HAP-1 (cell line): ENCODE data around the gene CADM4.

Source experiments
- DNase-seq, 2 experiments: peaks; one replicate each; pipeline ENCODE4 v3.0.0-alpha.2; 2016 to 2020; ENCODE audit warnings: low spot score in 2 of 2
- H3K27me3 ChIP-seq: fragments of 250-450 bp; sonication (Bioruptor Pico); 2 replicates; pipeline ENCODE4 v1.5.1; 2020; ENCODE audit warnings: low read depth, mild to moderate bottlenecking, moderate library complexity
- H3K36me3 ChIP-seq: fragments of 250-450 bp; sonication (Bioruptor Pico); replicated peaks from 2 replicates; pipeline ENCODE4 v1.5.1; 2020; ENCODE audit warnings: mild to moderate bottlenecking
- H3K4me1 ChIP-seq: fragments of 250-450 bp; sonication (Bioruptor Pico); 2 replicates; pipeline ENCODE4 v1.5.1; 2020; ENCODE audit warnings: mild to moderate bottlenecking
- H3K4me3 ChIP-seq: fragments of 250-450 bp; sonication (Bioruptor Pico); 2 replicates; pipeline ENCODE4 v1.5.1; 2020; ENCODE audit warnings: mild to moderate bottlenecking, moderate library complexity
- H3K9me3 ChIP-seq: fragments of 250-450 bp; sonication (Bioruptor Pico); 2 replicates; pipeline ENCODE4 v1.5.1; 2020; ENCODE audit warnings: mild to moderate bottlenecking, moderate library complexity
- in situ Hi-C: fragments of 300-500 bp; cut with MboI; formaldehyde crosslinking; loops from 3 replicates; pipeline ENCODE4 v1.14.3; 2020; ENCODE audit warnings: low sequenced_read_pairs, inconsistent platforms, mixed read lengths

CADM4 gene

DNA sequence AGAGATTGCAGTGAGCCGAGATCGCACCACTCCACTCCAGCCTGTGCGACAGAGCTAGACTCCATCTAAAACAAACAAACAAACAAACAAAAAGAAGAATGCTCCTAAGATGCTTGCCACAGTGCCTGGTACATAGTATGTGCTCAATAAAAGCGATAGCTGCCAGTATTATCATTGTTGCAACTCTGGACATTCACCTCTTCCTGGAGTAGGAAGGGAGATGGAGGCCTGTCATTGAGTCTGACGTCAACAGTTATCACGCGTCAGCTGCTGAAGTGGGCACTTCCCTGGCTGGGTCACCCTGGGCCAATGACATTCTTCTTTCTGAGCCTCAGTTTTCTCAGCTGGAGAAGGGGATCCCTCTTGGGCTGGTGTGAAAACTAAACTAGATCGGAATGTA lies 34.5 kb upstream of the CADM4 start:
- no peaks in the 10 kb centered on the region for H3K36me3 ChIP-seq
- no peaks in the 10 kb centered on the region for H3K27me3 ChIP-seq
- in situ Hi-C loops, result no loop called here
- no peak overlapping the region for H3K4me3 ChIP-seq
- peaks cover 6% of the 10 kb centered on the region; the same call in 1 of the 2 replicates for H3K4me1 ChIP-seq
- no peak for DNase-seq
- no peaks in the 10 kb centered on the region for H3K9me3 ChIP-seq

DNA sequence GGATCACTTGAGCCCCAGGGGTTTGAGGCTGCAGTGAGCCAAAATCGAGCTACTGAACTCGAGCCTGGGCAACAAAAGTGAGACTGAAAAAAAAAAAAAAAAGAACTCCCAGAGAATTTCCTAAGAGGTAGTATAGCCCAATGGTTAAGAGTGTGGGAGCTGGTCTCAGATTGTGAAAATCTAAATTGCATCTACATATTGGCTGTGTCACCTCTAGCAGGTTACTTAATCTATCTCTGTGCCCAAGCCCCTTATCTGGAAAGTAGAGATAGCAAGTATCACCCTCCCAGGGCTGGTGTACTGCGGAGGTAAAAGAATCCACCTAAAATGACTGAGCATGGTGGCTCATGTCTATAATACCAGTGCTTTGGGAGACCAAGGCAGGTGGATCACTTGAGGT lies 34.0 kb upstream of the CADM4 start:
- DNase-seq, result no peak
- in situ Hi-C loops, result no loop called here
- Histone ChIP-seq H3K4me1 (peaks cover 6% of the 10 kb centered on the region), H3K36me3 (no peaks in the 10 kb centered on the region), H3K9me3 (no peaks in the 10 kb centered on the region), H3K4me3 (no peak overlapping the region), H3K27me3 (no peaks in the 10 kb centered on the region)

DNA sequence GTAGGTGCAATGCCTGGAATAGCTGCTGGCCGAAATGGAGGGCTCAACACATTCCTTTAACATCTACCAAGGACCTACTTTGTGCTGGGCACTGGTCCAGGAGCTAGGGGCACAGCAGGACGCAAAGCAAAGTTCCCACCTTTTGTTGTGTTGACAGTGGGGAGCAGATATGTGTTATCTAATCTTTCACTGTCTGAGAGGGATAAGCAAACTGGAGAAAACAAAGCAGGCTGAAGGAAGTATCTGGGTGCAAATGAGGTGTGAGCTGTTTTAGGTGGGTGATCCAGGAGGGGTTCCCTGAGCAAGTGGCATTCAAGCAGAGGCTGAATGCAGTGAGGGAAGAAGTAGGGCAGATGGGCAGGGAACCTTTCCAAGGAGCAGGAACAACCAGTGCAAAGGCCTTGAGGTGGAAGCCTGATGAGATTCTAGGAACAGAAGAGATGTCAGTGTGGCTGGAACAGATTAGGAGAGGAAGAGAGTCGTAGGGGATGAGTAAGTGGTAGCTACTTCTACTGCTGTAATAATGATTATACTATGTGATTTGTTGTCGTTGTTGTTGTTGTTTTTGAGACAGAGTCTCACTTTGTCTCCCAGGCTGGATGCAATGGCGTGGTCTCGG lies 32.5 kb upstream of the CADM4 start:
- Histone ChIP-seq H3K27me3 (no peaks in the 10 kb centered on the region), H3K36me3 (no peaks in the 10 kb centered on the region; the same call in 1 of the 2 replicates), H3K4me3 (no peak overlapping the region), H3K9me3 (no peaks in the 10 kb centered on the region), H3K4me1 (peaks cover 13% of the 10 kb centered on the region)
- no peak for DNase-seq
- in situ Hi-C loops, result no loop called here

DNA sequence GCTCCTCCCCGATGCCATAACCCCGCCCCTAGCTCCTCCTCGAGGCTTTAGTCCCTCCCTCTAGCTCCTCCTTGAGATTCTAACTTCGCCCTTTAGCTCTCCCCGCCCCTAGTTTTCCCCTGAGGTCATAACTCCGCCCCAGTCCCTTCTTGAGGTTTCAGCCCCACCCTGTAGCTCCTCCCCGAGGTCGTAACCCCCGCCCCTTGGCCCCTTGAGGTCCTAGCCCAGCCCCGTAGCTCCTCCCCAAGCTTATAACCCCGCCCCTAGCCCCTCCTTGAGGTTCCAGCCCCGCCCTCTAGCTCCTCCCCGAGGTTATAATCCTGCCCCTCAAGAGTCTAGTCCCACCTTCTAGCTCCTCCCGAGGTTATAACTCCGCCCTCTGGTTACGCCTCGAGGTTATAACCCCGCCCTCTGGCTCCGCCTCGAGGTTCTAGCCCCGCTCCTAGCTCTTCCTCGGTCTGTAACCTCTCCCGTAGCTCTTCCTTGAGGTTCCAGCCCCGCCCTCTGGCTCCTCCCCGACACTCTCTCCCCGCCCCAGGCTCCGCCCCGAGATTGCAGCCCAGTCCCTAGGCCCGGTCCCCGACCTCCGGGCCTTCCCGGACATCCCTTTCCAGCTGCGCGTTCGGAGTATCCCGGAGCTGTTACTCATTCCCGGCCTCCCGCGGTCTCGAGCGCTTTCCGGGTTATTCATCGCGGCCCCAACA lies 28.9 kb upstream of the CADM4 start:
- Histone ChIP-seq H3K9me3 (no peaks in the 10 kb centered on the region), H3K4me3 (peak overlapping the region; percentile 44), H3K27me3 (no peaks in the 10 kb centered on the region), H3K36me3 (no peaks in the 10 kb centered on the region; the same call in 1 of the 2 replicates), H3K4me1 (peaks cover 13% of the 10 kb centered on the region)
- in situ Hi-C loops, result no loop called here
- DNase-seq, result peak; percentile 99

DNA sequence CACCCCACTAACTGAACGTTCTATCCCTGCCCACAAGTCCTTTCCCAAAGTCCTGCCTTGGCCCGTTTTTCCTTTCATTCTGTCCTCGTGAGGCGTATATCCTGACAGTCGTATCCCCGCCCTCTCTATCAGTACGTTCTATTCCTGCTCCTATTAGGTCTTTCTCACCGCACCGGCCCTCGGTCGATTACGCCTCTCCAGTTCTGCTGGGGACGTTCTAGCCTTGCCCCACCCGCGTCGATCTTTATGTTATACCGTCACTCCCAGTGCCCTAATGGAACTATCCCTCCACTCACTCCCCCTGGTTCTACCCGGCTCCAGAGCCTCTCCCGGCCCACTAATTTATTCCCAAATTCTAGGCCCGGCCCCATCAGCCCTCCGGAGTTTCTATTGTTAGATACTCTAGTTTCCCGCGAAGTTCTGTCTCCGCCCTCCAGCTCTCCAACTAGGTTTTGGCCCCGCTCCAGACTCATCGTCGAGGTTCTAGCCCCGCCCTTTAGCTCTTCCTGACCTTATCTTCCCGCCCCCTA lies 28.3 kb upstream of the CADM4 start:
- Histone ChIP-seq H3K4me1 (peaks cover 13% of the 10 kb centered on the region), H3K4me3 (peak overlapping the region; percentile 33), H3K36me3 (no peaks in the 10 kb centered on the region; the same call in 1 of the 2 replicates), H3K9me3 (no peaks in the 10 kb centered on the region), H3K27me3 (no peaks in the 10 kb centered on the region)
- in situ Hi-C loops, result no loop called here
- peak in 1 of 2 experiments; percentile 96 for DNase-seq

DNA sequence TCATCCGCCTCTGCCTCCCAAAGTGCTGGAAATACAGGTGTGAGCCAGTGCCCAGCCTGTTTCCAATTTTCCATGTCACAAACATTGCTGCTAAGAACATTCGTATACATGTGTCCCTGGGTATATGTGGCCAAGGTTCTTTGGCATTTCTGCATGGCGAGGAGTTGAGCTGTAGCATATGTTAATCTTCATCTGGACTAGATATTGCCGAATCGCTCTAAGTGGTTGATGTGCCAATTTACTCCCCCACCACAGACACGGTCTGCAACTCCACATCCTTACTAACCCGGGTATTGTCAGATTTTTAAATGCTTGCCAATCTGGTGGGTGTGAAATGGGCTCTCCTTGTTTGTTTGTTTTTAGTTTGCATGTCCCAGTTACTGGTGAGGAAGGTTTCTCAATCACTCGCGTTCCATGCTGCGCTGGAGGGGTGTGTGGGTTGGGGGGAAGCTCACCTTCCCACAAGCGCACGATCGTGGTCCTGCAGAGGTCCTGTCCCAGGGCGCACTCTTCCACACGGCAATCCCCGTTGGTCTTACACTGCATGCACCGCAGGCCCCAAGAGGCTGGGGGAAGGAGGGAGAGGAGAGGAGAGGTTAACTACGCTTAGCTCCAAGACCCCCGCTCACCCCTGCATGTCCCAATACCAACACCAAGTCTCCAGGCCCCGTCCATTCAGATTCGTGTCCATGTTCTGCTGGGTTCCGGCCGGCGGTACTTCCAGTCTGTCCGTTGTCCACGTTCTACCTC lies 27.7 kb upstream of the CADM4 start:
- in situ Hi-C loops, result no loop called here
- H3K9me3 ChIP-seq, result no peaks in the 10 kb centered on the region
- peaks cover 13% of the 10 kb centered on the region for H3K4me1 ChIP-seq
- no peaks in the 10 kb centered on the region for H3K27me3 ChIP-seq
- H3K36me3 ChIP-seq, result no peaks in the 10 kb centered on the region; the same call in 1 of the 2 replicates
- DNase-seq, result peak in 1 of 2 experiments; percentile 12
- H3K4me3 ChIP-seq, result peak overlapping the region; percentile 33

DNA sequence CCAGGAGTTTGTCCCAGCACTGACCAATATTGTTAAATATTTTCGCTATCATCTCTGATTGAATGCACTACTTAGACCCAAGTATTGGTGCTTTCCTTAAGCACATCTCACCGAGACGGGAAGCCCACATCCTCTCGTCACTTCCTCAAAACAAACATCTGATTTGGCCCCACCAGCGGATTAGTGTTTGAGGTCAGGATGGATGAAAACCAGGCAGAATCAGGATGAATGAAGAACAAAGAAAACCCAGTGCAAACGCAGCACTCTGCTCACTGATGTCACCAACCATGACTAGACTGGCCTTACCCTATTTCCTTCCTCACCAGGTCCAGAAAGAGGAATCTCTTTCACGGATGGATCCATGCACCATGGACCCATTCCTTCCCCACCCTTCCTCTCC lies 24.4 kb upstream of the CADM4 start:
- H3K4me3 ChIP-seq, result no peak overlapping the region
- in situ Hi-C loops, result no loop called here
- no peaks in the 10 kb centered on the region for H3K9me3 ChIP-seq
- H3K4me1 ChIP-seq, result peaks cover 7% of the 10 kb centered on the region
- H3K36me3 ChIP-seq, result no peaks in the 10 kb centered on the region; the same call in 1 of the 2 replicates
- no peaks in the 10 kb centered on the region for H3K27me3 ChIP-seq
- DNase-seq, result no peak

DNA sequence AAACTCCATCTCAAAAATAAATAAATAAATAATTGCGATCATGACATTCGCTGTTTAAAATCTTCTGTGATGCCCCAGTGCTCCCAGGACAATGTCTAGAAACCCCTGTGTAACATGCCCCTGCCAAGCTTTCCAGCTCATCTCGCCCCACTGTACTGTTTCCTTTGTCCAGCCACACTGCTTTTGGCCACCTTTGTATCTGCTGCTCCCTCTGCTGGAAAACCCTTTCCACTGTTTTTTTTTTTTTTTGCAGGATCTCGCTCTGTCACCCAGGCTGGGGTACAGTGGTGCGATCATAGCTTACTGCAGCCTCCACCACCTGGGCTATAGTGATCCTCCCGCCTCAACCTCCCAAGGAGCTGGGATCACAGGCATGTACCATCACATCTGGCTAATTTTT lies 22.8 kb upstream of the CADM4 start:
- H3K9me3 ChIP-seq, result no peaks in the 10 kb centered on the region
- in situ Hi-C loops, result no loop called here
- peaks cover 2% of the 10 kb centered on the region for H3K4me1 ChIP-seq
- no peaks in the 10 kb centered on the region; the same call in 1 of the 2 replicates for H3K36me3 ChIP-seq
- no peaks in the 10 kb centered on the region for H3K27me3 ChIP-seq
- peak in 1 of 2 experiments; percentile 32 for DNase-seq
- no peak overlapping the region for H3K4me3 ChIP-seq

DNA sequence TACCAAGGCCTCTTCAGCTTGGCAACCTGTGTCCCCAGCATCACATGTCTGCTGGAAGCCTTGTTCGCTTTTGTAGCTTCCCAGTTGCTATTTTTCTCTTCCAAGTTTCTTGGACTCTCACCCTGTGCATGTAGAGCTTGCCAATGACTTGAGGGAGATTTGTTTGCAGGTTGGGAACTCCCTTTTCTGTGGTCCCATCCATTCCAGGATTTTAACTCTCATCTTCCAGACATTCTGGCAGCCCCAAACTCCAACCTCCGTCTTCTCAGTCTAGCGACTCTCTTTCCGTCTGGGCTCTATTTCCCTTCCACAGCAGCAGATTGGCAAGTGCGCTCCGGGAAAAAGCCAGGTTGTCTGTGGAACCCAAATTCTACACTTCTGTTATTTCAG lies 21.3 kb upstream of the CADM4 start:
- H3K36me3 ChIP-seq, result peaks cover 3% of the 10 kb centered on the region; the same call in 1 of the 2 replicates
- H3K27me3 ChIP-seq, result no peaks in the 10 kb centered on the region
- H3K9me3 ChIP-seq, result no peaks in the 10 kb centered on the region
- in situ Hi-C loops, result no loop called here
- H3K4me1 ChIP-seq, result no peaks in the 10 kb centered on the region
- no peak overlapping the region for H3K4me3 ChIP-seq
- DNase-seq, result no peak

DNA sequence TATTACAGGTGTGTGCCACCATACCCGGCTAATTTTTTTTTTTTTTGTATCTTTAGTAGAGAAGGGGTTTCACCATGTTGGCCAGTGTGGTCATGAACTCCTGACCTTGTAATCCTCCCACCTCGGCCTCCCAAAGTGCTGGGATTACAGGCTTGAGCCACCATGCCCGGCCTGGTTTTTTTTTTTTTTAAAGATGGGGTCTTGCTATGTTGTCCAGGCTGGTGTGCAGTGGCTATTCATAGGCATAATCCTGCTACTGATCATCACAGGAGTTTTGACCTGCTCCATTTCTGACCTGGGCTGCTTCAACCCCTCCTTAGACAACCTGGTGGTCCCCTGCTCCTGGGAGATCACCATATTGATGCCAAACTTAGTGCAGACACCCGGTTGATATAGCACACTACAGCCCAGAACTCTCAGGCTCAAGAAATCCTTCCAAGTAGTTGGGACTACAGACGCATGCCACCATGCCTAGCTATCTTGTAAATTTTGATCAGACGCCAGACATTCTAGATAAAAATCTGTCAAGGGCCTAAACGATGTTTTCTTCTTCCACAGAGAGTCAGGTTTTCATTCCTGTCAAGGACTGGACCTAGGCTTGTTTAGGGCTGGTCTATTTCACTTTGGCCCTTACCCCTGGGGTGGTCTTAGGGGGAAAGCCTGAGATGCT lies 20.8 kb upstream of the CADM4 start:
- peaks cover 3% of the 10 kb centered on the region; the same call in 1 of the 2 replicates for H3K36me3 ChIP-seq
- H3K9me3 ChIP-seq, result no peaks in the 10 kb centered on the region
- no peaks in the 10 kb centered on the region for H3K27me3 ChIP-seq
- in situ Hi-C loops, result no loop called here
- H3K4me1 ChIP-seq, result no peaks in the 10 kb centered on the region
- H3K4me3 ChIP-seq, result no peak overlapping the region
- no peak for DNase-seq

DNA sequence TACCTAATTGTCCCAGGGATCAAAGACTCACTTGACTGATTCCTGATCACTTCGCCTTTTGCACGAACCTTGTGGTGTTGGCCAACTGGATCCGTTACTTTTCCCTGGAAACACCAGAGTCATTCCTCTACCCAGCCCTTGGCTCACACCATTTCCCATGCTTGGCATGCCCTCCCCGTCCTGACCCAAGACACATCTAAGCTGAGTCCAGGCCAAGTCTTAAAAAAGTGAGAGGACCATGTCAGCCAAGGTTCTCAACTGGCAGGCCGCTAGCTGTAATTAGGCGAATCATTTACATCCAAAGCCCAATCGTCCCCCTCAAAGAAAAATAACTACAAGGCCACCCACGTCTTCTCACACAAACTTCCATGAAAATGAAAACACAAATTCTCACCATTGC lies 18.8 kb upstream of the CADM4 start:
- Histone ChIP-seq H3K36me3 (peaks cover 3% of the 10 kb centered on the region; the same call in 1 of the 2 replicates), H3K27me3 (no peaks in the 10 kb centered on the region), H3K4me1 (no peaks in the 10 kb centered on the region), H3K4me3 (no peak overlapping the region), H3K9me3 (no peaks in the 10 kb centered on the region)
- in situ Hi-C loops, result loop anchor here (10.0 kb wide), 1 partner anchor 214 kb away; no protein-coding TSS in a partner anchor
- no peak for DNase-seq

DNA sequence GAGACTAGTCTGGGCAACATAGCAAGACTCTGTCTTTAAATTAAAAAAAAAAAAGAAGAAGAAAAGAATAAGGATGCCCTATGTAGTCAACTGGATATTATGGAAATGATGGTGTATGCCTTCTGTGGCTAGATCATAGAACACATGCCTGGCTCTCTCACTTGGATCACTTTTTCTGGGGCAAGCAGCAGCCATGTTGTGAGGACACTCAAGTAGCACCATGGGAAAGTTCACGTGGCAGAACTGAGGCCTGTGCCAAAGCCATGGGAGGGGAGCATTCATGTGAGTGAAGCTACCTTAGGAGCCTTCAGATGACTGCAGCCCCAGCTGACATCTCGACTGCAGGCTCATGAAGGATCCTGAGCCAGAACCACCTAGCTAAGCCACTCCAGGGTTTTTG lies 18.4 kb upstream of the CADM4 start:
- H3K36me3 ChIP-seq, result peaks cover 4% of the 10 kb centered on the region; the same call in 1 of the 2 replicates
- in situ Hi-C loops, result loop anchor here (10.0 kb wide), 1 partner anchor 213 kb away; no protein-coding TSS in a partner anchor

DNA sequence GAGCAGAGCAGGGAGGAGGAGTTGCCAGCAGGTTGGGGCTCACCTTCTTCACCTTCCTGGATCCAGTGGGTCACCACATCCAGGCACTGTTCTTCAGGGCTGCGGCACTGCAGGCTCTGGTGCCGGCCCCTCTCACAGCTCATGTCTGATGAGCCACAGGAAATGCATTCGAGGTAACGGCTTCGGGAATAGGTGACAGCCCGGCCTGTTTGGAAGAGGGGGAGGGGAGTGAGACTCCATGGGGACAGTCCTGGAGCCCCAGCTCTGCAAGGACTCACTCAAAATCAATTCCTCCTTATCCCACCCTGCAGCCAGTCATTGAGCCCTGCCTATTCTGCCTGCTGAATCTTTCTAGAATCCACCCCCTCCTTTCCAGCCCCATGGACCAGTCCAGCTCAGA lies 16.8 kb upstream of the CADM4 start:
- Histone ChIP-seq H3K4me1 (no peaks in the 10 kb centered on the region; the same call in 1 of the 2 replicates), H3K4me3 (no peak overlapping the region), H3K9me3 (no peaks in the 10 kb centered on the region), H3K27me3 (no peaks in the 10 kb centered on the region), H3K36me3 (peaks cover 10% of the 10 kb centered on the region; the same call in 1 of the 2 replicates)
- in situ Hi-C loops, result loop anchor here (10.0 kb wide), 1 partner anchor 212 kb away; no protein-coding TSS in a partner anchor
- DNase-seq, result no peak

More for the DNA sequence above, 18.4 kb upstream of the CADM4 start:
- Histone ChIP-seq H3K27me3 (no peaks in the 10 kb centered on the region), H3K4me3 (no peak overlapping the region), H3K9me3 (no peaks in the 10 kb centered on the region), H3K4me1 (no peaks in the 10 kb centered on the region)
- DNase-seq, result no peak
